HG03135 (cell line): ENCODE results near the gene PDS5B.
A peak's percentile ranks its signal among the peaks of the same experiment; 100 is the strongest.

Experiments
- ATAC-seq: cut with Tn5 transposase; IDR thresholded peaks from one replicate; pipeline ENCODE4 v1.9.1; 2021; ENCODE audit warnings: mild to moderate bottlenecking, moderate library complexity; ENCODE audit not compliant: unreplicated experiment

PDS5B gene

DNA sequence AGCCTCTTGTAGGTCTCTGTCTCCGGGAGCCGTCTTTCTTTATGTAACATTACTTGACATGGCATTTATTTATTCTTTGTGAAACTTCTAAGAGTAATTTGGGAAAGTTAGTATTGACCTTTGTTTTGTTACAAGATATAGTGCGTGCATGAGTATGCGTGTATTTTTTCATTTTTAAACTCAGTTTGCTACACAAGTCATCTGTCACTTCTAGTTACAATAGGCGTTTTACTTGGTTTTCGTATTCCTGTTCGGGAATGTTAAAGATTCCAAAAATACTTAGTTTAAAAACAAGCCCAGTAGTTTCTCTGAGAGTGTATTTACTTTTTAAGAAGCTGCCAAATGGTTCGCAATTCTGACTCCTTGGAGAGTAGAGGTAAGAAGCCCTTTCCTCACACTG lies 3.2 kb downstream of the PDS5B start:
- ATAC-seq, result no peak

- ATAC-seq, result no peak
These were observed 4.0 kb downstream of the PDS5B start for GRCh38 chr13:32590266-32590665.

DNA sequence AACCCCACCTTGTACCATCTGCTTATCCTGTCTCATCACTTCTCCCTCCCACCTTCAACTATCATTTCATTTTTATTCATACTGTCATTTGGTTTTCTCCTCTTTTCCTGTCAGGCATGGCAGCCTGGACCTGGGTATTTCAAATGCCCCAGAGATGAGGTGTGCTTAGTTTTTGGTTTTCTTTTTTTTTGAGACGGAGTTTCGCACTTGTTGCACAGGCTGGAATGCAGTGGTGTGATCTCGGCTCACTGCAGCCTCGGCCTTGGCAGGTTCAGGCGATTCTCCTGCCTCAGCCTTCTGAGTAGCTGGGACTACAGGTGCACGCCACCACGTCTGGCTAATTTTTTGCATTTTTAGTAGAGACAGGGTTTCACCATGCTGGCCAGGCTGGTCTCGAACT lies 5.8 kb downstream of the PDS5B start:
- ATAC-seq, result no peak

GRCh38 chr13:32594157-32594738 lies 8.0 kb downstream of the PDS5B start:
- no peak for ATAC-seq

- ATAC-seq, result no peak
These were observed 9.1 kb downstream of the PDS5B start for GRCh38 chr13:32595306-32595705.

DNA sequence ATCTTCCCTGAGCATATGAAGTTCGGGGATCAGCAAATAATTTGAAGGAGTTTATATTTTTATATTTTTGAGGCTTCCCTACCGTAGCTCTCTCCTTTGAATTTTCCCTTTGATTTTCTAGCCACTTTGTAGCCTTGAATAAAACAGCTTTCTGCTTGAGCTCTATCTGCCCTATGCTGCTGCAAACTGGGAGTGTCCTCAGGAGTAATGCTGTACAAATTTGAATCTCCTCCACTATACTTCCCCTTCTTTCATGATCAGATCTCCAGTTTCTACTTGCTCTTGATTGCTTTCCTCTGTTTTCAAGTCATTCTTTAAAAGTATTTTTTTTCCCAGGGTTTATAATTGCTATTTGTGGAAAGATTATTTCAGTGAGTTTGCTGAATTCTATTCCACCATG lies 14.6 kb downstream of the PDS5B start:
- ATAC-seq, result no peak

DNA sequence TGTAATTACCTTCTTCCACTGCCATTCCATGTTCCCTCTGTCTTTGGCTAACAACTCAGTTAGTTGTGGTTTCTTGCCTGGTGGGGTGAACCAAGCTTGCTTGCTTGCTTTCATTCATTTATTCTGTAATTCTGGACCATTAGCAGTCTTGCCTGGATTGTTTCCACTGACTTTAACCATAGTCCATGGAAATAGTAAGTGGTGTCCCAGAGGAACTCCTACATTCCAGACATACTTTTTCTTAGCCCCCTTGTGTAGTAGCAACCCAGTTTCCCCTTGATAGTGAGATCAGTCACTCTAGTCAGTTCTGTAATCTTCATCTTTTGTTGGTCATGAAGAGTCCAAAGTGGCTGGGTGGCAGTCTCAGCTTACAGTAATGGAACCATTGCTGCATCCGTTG lies 23.2 kb downstream of the PDS5B start:
- no peak for ATAC-seq

GRCh38 chr13:32610538-32610937 lies 24.3 kb downstream of the PDS5B start:
- ATAC-seq, result no peak

- ATAC-seq, result no peak
These were observed 24.7 kb downstream of the PDS5B start for GRCh38 chr13:32610977-32611376.

DNA sequence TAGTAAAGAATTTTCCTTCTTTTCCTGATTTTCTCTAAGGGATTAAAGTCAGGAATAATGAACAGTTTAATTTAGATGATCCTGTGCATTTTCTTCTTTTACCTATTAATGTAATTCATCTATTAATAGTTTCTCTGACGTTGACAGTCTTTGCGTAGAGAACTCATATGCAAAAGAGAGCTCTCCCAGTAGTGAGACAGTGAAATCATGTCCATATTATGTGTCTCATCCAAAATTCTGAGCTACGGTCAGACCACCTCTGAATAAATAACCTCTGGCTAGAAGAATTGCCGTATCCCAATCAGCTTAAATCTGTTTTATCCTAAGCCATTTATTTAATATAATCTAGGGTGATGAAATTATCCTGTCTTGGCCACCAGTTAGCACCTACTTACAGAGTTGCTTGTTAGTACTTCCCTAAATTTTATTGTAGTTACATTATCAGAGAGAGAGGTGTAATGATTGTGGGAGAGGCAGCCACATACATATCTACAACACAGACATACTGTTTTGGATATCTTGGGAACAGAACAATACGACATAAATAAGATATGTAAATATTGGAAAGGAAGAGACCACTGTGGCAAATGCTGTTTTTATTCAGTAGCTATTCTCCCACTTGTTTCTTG lies 30.7 kb downstream of the PDS5B start:
- ATAC-seq, result no peak

DNA sequence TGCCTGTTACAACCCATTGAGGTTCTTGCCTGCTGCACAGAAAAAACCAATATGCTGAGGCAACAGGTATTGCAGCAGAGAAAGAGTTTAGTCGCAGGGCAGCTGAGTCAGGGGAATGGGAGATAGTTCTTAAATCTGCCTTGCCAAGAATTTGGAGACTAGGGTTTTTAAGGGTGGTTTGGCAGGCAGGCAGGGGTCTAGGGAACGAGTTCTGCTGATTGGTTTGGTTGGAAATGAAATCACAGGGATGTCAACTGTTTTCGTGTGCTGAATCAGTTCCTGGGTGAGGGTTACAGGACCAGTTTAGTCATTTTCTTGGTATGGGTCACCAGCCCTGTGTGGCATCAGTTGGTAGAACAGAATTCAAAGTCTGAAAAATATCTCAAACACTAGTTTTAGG lies 36.6 kb downstream of the PDS5B start:
- no peak for ATAC-seq

DNA sequence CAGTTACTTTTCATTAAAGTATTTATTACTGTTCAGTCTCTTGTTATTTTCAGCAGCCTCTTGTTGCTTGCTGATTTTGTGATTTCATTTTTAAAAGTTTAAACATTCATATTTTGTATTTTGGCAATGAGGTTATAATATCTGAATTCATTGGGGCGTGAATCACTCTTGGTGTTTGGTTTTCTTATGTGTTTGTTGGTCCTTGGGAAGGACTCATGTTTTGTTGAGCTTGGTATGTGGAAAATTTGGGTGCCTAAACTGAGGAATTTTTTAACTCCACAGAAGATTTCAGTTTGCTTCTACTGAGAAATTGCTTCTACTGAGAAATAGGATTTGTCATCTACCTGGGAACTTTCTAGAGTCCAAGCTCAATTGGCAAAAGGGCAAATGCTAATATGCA lies 38.2 kb downstream of the PDS5B start:
- no peak for ATAC-seq

DNA sequence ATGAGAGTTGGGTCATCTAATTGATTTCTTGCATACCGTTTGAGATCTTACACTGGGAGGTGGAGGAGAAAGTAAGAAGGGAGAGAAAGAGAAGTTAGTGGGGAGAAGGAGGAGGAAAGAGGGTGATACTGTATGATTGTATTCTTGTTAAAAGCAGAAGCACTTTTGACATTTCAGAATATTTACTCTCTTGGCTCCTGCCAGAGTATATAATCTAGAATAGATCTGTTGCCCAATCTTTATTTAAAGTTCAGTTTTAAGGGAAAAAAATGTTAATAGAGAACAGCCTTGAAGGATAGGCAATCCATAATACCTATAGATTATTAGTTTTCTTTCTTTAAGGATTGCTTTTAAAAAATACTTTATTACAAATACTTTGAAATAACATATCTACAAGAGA lies 41.5 kb downstream of the PDS5B start:
- no peak for ATAC-seq

DNA sequence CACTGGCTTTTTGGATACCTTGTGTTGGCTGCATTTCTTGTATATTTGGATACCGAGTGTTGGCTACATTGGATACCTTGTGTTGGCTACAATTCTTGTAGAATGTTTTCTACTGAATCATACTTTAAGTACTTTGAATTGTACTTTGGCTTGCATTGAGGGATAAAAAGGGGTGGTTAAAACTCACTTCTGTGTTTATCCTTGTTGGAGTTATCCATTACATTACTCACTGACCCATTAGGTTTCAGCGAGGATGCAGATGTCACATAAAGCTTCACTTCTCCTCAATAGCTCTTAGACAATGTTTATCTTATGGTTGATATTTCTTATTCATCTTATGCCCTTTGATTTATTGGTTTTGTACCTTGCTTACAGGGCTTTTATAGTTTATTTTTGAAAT lies 43.1 kb downstream of the PDS5B start:
- no peak for ATAC-seq

- ATAC-seq, result no peak
These were observed 43.6 kb downstream of the PDS5B start for GRCh38 chr13:32629866-32630265.

DNA sequence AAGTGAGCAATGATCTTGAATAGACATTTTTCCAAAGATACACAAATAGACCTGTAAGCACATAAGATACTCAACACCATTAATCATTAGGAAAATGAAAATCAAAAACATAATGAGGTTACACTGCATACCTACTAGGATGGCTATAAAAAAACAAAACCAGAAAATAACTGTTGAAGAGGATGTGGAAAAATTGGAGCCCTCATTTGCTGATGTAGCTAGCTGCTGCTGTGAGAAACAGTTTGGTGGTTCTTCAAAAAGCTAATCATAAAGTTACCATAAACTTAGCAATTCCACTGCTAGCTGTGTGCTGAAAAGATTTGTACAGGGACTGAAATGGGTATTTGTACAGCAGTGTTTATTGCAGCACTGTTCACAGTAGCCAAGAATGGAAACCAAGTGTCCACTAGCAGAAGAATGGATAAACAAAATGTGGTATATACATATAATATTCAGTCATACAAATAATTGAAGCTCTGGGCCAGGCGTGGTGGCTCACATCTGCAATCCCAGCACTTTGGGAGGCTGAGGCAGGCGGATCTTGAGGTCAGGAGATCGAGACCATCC lies 46.2 kb downstream of the PDS5B start:
- no peak for ATAC-seq

DNA sequence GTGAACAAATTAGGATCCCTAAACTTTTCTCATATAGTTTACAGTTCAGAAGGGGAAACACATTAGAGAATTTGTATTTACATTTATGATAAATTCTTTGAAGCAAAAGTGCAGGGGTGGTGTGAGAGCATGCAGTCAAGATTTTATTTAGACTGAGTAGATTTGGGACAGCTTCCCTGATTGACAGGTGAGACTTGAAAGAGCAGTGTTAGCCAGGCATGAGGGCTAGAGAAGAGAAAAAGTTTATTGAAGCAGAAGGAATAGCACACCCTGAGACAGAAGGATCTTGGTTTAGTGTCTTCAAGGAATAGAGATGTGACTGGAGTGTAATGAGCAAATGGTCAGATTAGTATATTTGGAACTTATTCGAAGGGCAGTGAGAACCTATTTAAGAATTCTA lies 50.5 kb downstream of the PDS5B start:
- ATAC-seq, result no peak

- no peak for ATAC-seq
These were observed 52.5 kb downstream of the PDS5B start for GRCh38 chr13:32638739-32639138.

- peak; percentile 73 for ATAC-seq
These were observed 53.4 kb downstream of the PDS5B start for GRCh38 chr13:32639502-32640105.

- no peak for ATAC-seq
These were observed 56.1 kb downstream of the PDS5B start for GRCh38 chr13:32642316-32642715.

DNA sequence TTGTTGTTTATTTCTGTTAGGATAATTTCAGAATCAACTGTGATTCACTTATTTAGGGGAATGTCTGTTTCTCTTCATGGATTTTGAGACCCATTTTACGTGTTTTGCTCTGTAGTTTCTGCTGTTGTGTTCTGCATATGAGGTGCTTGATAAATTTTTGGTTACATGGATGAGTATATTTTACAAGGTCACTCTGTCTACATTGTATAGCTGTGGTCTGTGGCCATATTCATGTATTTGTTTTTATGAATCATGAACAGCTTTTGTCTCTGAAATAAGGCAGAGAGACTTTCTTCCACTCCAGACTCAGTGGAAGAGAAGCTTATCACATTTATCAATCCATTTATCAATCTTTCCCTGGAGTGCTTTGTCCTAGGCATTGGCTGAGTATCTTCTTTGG lies 56.6 kb downstream of the PDS5B start:
- ATAC-seq, result no peak

DNA sequence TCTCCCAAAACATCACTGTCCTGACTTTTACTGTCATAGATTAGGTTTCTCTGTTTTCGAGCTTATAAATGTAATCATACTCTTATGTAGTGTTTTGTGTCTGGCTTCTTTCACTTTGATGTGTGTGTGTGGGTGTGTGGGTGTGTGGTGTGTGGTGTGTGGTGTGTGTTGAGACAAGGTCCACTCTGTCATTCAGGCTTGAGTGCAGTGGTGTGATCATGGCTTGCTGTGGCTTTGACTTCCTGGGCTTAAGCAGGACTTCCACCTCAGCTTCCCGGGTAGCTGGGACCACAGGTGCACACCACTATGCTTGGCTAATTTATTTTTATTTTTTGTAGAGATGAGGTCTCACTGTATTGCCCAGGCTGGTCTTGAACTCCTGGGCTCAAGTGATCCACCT lies 59.6 kb downstream of the PDS5B start:
- ATAC-seq, result no peak
